CMK (cell line): ENCODE measurements around the gene EFHD2.

Experiments
- DNase-seq: peaks from one replicate; pipeline ENCODE4 v3.0.0-alpha.2; 2010; ENCODE audit warnings: low read depth

EFHD2 gene

DNA sequence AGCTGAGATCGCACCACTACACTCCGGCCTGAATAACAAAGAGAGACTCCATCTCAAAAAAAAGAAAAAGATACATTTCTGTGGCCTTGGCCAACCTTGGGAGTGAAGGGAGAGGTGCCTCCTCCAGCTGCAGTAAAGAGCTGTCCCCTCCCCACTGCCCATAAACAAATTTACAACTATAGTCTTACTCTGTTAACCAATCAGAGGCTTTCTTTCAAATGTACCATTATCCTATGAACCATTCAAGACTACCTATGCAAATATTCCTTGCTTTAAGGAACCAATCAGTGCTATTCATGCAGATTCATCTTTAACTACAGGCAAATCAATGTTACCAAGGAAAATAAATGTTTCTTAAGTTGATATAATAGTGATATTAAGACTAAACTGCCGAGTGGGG is 67.2 kb downstream of the EFHD2 start:
- DNase-seq: no peak

DNA sequence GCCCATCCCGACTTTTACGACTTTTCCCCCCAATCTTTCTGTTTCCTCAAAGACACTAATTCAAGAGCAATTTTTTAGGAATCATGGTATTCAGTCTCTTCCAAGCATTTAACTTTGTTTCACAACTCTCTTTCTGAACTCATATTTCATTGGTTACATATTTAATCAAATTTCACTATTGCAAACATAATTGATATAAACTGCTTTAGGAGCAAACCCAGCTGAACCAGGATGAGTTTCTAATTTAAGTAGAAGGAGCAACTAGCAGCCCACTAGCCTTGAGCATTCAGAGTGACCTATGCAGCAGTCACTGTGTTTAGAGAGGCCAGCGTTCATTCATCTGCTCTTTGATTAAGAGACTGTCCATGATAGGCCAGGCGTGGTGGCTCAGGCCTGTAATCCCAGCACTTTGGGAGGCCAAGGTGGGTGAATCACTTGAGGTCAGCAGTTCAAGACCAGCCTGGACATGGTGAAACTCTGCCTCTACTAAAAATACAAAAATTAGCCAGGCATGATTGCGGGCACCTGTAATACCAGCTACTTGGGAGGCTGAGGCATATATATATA is 68.0 kb downstream of the EFHD2 start:
- no peak for DNase-seq
